NB4 (cell line): ENCODE data around the gene ITGA6.

Experiments used
- DNase-seq: peaks from one replicate; pipeline ENCODE4 v3.0.0; 2010; ENCODE audit warnings: low read depth
- H3K4me3 ChIP-seq: one replicate; pipeline ENCODE4 v1.5.1; 2011; ENCODE audit warnings: mild to moderate bottlenecking, low read depth, low read length, moderate library complexity
- MYC ChIP-seq: IDR thresholded peaks from 2 replicates; pipeline ENCODE4 v1.6.1; 2011; ENCODE audit warnings: low read depth, low read length
- POLR2A ChIP-seq: IDR thresholded peaks from 2 replicates; pipeline ENCODE4 v1.6.1; 2011; ENCODE audit warnings: mild to moderate bottlenecking; ENCODE audit not compliant: insufficient read length; ENCODE audit errors: extremely low read depth
- TF ChIP-seq, protein P1 (sequence below): IDR thresholded peaks from one replicate; pipeline ENCODE4 v1.5.1; 2012; ENCODE audit warnings: low read depth, low read length
- TF ChIP-seq, protein P2 (sequence below): IDR thresholded peaks from 2 replicates; pipeline ENCODE4 v1.6.1; 2011; ENCODE audit warnings: low read depth, low read length

Gene ITGA6

GRCh38 chr2:172429301-172429968 lies 2.0 kb downstream of the ITGA6 start:
- DNase-seq, result peak; percentile 9
- TF ChIP-seq MYC, result no peak
- TF ChIP-seq, protein P1, sequence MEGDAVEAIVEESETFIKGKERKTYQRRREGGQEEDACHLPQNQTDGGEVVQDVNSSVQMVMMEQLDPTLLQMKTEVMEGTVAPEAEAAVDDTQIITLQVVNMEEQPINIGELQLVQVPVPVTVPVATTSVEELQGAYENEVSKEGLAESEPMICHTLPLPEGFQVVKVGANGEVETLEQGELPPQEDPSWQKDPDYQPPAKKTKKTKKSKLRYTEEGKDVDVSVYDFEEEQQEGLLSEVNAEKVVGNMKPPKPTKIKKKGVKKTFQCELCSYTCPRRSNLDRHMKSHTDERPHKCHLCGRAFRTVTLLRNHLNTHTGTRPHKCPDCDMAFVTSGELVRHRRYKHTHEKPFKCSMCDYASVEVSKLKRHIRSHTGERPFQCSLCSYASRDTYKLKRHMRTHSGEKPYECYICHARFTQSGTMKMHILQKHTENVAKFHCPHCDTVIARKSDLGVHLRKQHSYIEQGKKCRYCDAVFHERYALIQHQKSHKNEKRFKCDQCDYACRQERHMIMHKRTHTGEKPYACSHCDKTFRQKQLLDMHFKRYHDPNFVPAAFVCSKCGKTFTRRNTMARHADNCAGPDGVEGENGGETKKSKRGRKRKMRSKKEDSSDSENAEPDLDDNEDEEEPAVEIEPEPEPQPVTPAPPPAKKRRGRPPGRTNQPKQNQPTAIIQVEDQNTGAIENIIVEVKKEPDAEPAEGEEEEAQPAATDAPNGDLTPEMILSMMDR, result no peak
- TF ChIP-seq, protein P2, sequence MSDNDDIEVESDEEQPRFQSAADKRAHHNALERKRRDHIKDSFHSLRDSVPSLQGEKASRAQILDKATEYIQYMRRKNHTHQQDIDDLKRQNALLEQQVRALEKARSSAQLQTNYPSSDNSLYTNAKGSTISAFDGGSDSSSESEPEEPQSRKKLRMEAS, result no peak
- TF ChIP-seq POLR2A, result no peak
- H3K4me3 ChIP-seq, result no peak overlapping the region

- no peak overlapping the region for H3K4me3 ChIP-seq
- TF ChIP-seq, protein P2, result no peak
- TF ChIP-seq, protein P1, result no peak
- TF ChIP-seq MYC (no peak), POLR2A (no peak)
- no peak for DNase-seq
Observed at GRCh38 chr2:172430027-172430426, 2.6 kb downstream of the ITGA6 start.

GRCh38 chr2:172430678-172431077 lies 3.3 kb downstream of the ITGA6 start:
- TF ChIP-seq POLR2A (no peak), MYC (no peak)
- TF ChIP-seq, protein P2, result no peak
- TF ChIP-seq, protein P1, result no peak
- H3K4me3 ChIP-seq, result no peak overlapping the region
- DNase-seq, result no peak

- no peak for DNase-seq
- TF ChIP-seq POLR2A, result no peak
- TF ChIP-seq, protein P1, result no peak
- no peak for TF ChIP-seq MYC
- TF ChIP-seq, protein P2, result no peak
- no peak overlapping the region for H3K4me3 ChIP-seq
Observed at GRCh38 chr2:172431463-172431862, 4.1 kb downstream of the ITGA6 start.

- H3K4me3 ChIP-seq, result no peak overlapping the region
- no peak for TF ChIP-seq MYC
- TF ChIP-seq, protein P2, result no peak
- no peak for TF ChIP-seq POLR2A
- TF ChIP-seq, protein P1, result no peak
- no peak for DNase-seq
Observed at GRCh38 chr2:172431993-172432392, 4.6 kb downstream of the ITGA6 start.

GRCh38 chr2:172433144-172433543 lies 5.8 kb downstream of the ITGA6 start:
- H3K4me3 ChIP-seq, result no peak overlapping the region
- TF ChIP-seq, protein P1, result no peak
- TF ChIP-seq POLR2A, result no peak
- no peak for TF ChIP-seq MYC
- TF ChIP-seq, protein P2, result no peak
- DNase-seq, result no peak
